Epithelial cell of proximal tubule (primary cell): ENCODE data around the gene DLG5. TPM values are rescaled to one million over a fixed set of nuclear protein-coding genes. Genes with fewer than 3 reads are reported as not detected.

Experiments
- DNase-seq: peaks from one replicate; pipeline ENCODE4 v3.0.0-alpha.2; 2011; ENCODE audit warnings: low read depth
- H3K4me3 ChIP-seq: 2 replicates; pipeline ENCODE4 v1.5.1; 2011; ENCODE audit warnings: low read depth, mild to moderate bottlenecking, low read length
- total RNA-seq: library from RNA; depleted of rRNA; stranded (reverse); fragments of >200 nt; gene quantifications from 2 replicates; pipeline ENCODE4 v1.2.3, GENCODE V29; 2015
- TF ChIP-seq, protein P1 (sequence below): conservative IDR thresholded peaks from 2 replicates; pipeline ENCODE4 v1.5.1; 2012; ENCODE audit warnings: low read depth, mild to moderate bottlenecking, low read length

Gene DLG5
- total RNA-seq, 1 donor from 2014 or later: 23.4 TPM

DNA sequence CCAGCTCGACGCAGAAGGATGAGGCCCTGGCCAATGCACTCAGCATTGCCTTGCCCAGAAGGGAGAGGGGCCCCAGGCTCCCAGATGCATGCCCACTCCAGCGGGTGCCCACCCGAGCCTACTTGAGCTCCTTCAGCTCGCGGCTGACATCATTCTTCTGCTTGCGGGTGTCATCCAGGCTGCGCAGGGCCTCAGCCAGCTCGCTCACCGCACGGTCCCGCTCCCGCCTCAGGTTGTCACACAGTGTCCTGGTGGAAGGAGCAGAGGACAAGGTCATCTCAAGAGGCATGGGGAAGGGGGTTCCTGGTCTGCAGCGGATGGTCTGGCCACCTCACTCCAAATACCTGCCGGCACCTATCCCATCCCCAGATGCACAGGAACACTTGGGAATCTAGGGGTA is 92.8 kb downstream of the DLG5 start:
- TF ChIP-seq, protein P1, sequence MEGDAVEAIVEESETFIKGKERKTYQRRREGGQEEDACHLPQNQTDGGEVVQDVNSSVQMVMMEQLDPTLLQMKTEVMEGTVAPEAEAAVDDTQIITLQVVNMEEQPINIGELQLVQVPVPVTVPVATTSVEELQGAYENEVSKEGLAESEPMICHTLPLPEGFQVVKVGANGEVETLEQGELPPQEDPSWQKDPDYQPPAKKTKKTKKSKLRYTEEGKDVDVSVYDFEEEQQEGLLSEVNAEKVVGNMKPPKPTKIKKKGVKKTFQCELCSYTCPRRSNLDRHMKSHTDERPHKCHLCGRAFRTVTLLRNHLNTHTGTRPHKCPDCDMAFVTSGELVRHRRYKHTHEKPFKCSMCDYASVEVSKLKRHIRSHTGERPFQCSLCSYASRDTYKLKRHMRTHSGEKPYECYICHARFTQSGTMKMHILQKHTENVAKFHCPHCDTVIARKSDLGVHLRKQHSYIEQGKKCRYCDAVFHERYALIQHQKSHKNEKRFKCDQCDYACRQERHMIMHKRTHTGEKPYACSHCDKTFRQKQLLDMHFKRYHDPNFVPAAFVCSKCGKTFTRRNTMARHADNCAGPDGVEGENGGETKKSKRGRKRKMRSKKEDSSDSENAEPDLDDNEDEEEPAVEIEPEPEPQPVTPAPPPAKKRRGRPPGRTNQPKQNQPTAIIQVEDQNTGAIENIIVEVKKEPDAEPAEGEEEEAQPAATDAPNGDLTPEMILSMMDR: no peak
- no peak for DNase-seq
- no peak overlapping the region for H3K4me3 ChIP-seq

DNA sequence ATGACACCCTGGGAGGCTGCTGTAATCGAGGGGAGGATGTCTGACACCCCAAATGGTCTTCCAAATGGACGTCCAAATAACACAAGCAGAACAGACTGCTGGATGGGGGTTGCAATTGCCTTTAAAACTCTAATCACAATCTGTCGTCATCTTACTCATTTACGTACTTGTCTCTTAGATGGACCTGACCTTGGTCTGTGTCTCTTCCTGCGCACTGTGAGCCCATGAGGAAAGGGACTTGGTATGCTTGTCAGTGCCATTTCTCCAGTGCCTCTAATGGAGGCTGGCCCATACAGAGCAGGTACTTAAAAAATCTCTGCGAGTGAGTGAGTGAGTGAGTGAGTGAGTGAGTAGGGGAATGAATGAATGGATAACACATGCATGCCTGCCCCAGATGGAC is 93.3 kb downstream of the DLG5 start:
- TF ChIP-seq, protein P1: no peak
- DNase-seq: no peak
- no peak overlapping the region for H3K4me3 ChIP-seq

DNA sequence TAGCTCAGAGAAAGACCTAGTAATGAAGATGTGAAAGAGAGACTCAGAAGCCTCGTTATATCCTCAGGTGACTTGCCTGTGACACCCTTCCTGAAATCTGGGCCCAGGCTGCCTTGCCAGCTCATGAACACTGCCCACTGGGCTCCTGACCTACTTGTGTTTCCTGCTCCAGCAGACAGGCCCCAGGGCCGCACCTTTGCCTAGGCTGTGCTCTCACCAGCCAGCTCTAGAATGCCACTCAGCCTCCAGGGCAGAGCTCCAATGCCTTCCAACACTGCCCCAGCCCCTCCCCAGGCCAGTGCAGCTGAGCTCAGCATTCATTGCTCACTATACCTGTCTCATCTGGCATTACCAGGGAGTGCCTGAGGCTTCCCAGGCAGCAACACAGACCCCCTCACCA is 94.3 kb downstream of the DLG5 start:
- H3K4me3 ChIP-seq: no peak overlapping the region
- TF ChIP-seq, protein P1: no peak
- DNase-seq: no peak

DNA sequence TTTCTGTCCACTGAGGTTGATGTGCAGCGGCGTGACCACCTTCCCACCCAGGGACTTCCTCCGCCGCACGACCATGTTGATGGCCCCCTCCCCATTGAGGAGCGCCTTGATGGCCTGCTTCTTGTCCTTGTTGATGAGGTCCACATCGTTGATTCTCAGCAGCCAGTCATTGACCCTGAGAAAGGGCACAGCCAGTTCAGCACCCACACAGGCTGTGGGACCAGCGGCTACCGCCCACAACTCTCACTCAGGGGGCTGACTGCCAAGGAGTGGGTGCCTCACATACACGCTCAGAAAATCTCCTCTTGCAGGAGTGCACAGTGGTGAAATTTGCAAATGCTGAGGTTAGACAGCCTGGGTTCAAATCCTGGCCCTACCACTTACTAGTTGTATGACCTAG is 97.2 kb downstream of the DLG5 start:
- no peak overlapping the region for H3K4me3 ChIP-seq
- no peak for DNase-seq
- TF ChIP-seq, protein P1: no peak

DNA sequence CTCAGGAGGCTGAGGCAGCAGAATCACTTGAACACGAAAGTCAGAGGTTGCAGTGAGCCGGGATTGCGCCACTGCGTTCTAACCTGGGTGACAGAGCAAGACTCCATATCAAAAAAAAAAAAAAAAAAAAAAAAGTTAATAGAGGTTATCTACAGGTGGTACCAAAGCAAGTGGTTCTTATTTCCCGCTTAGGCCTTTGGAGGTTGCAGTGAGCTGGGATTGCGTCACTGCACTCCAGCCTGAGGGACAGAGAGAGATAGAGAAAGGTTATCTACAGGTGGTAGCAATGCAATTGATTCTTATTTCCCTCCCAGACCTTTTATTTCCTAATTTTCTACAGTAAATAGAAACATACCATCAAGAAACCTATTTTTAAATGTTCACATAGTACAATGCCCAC is 98.2 kb downstream of the DLG5 start:
- DNase-seq: no peak
- H3K4me3 ChIP-seq: no peak overlapping the region
- TF ChIP-seq, protein P1: no peak

DNA sequence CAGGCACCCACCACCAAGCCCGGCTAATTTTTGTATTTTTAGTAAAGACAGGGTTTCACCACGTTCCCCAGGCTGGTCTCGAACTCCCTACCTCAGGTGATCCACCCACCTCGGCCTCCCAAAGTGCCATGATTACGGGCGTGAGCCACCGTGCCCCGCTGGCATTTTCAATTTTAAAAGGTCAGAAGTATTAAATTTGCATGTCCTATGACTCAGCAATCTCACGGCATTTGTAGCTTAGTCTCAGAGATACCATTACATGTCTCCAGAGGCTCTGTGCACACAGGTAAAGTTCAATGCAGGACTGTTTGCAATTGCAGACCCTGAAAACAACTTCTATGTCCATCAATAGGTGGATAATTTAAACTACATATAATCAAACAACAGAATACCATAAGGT is 99.2 kb downstream of the DLG5 start:
- no peak overlapping the region for H3K4me3 ChIP-seq
- TF ChIP-seq, protein P1: no peak
- no peak for DNase-seq

DNA sequence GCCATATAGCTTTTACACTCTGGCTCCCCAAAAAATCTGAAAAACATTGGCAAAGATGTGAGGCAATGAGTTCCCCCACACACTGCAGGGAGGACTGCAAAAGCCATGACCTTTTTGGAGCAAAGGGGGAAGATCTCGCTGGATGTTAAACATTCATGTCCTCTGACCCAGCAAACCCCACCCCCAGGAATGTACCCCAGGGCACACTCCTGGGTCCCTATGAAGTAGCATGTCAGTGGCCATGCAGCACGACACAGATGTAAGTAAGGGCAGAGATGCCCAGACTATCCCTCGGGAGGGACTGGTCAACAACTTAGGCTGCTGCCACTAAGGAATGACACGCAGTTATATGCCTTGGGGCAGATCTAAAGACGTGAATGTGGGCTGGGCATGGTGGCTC is 100.6 kb downstream of the DLG5 start:
- DNase-seq: no peak
- H3K4me3 ChIP-seq: no peak overlapping the region
- TF ChIP-seq, protein P1: no peak
